Heart right ventricle (tissue), 16 donors: ENCODE measurements around the gene SACM1L. TPM values are rescaled to one million over a fixed set of nuclear protein-coding genes. Genes with fewer than 3 reads are reported as not detected.

ENCODE experiments used
- ATAC-seq, 8 donors: fragments of 200-7000 bp; cut with Tn5 transposase; one replicate each; pipeline ENCODE4 v1.9.1; 2020; ENCODE audit warnings: mild to moderate bottlenecking in 8 of 8, moderate library complexity in 8 of 8, moderate number of reproducible peaks in 1 of 8
- DNase-seq, 2 donors: peaks; one replicate each; pipeline ENCODE4 v3.0.0-alpha.2; 2020
- H3K27ac ChIP-seq, 10 donors: fragments of 200-600 bp; sonication (generic) in 2 of 10; one replicate each; pipeline versions ENCODE4 v1.5.0 to v1.8.0; 2020 to 2022; ENCODE audit warnings: mild to moderate bottlenecking in 3 of 10
- H3K27me3 ChIP-seq, 7 donors: fragments of 200-600 bp; one replicate each; pipeline ENCODE4 v1.8.0; 2021 to 2022; ENCODE audit warnings: mild to moderate bottlenecking in 2 of 7
- H3K36me3 ChIP-seq, 9 donors: fragments of 200-600 bp; sonication (generic) in 1 of 9; one replicate each; pipeline versions ENCODE4 v1.5.0 to v1.8.0; 2020 to 2022; ENCODE audit warnings: mild to moderate bottlenecking in 2 of 9
- H3K4me1 ChIP-seq, 9 donors: fragments of 200-600 bp; sonication (generic) in 1 of 9; one replicate each; pipeline versions ENCODE4 v1.5.0 to v1.8.0; 2020 to 2022; ENCODE audit warnings: mild to moderate bottlenecking in 4 of 9
- H3K4me3 ChIP-seq, 10 donors: fragments of 200-600 bp; sonication (generic) in 2 of 10; one replicate each; pipeline versions ENCODE4 v1.5.0 to v1.8.0; 2020 to 2022; ENCODE audit warnings: mild to moderate bottlenecking in 7 of 10, moderate library complexity in 2 of 10
- H3K9me3 ChIP-seq, 11 donors: fragments of 200-600 bp in 10 of 11; sonication (generic) in 2 of 11; one replicate each; pipeline versions ENCODE4 v1.5.0 to v1.8.0; 2013 to 2022; ENCODE audit warnings: mild to moderate bottlenecking in 2 of 11, control low read depth in 1 of 11, moderate library complexity in 1 of 11
- CTCF ChIP-seq, 9 donors: fragments of 200-600 bp; sonication (generic) in 2 of 9; IDR thresholded peaks; one replicate each; pipeline versions ENCODE4 v1.5.0 to v1.8.0; 2021 to 2022; ENCODE audit warnings: antibody characterized with exemption in 9 of 9, mild to moderate bottlenecking in 5 of 9, moderate library complexity in 1 of 9
- WGBS, 2 donors: extraction: QIAGEN DNeasy Blood & Tissue Kit; methylation state at CpG; one replicate each; pipeline ENCODE4 v1.1.7; 2013; ENCODE audit warnings: inconsistent platforms in 1 of 2; 5-methylcytosine and 5-hydroxymethylcytosine counted together
- intact Hi-C, 10 donors: fragments of 100-400 bp; cut with DNase I; formaldehyde crosslinking; loops; one replicate each; pipeline versions ENCODE4 v1.11.1 to v1.14.2; 2022
- polyA plus RNA-seq, 2 donors: library from polyadenylated mRNA; stranded (reverse); fragments of 200-250 nt; gene quantifications; one replicate each; pipeline ENCODE4 v1.2.3, GENCODE V29; 2013
- total RNA-seq, 10 donors: library from RNA; stranded (reverse); fragmentation: NEBNext Ultra II Directional in 3 of 10; extraction: Animal tissue kit (Norgen Biotek cat#: 25700) in 3 of 10; gene quantifications; one replicate each; pipeline versions ENCODE4 v1.2.1 to v1.2.4, GENCODE V29; 2021 to 2023
- donor health status: Arrhythmogenic right ventricular cardiomyopathy.
- donor health status: ischemic (EF 13 %, LVEDD 7.1; RV severe dilation, severe dysfunction).
- donor health status: healthy with polysubstance abuse.
- donor health status: DM: no; HTN: yes; CAD: no.
- donor health status: DM: no; HTN: no; CAD: no.
- donor health status: ischemic (EF 25% LVEDD 6.9; RV normal size, moderate dysfunction).
- donor health status: ischemic (EF 25% LVEDD 5.7; RV mildly dilated, moderate dysfunction).
- donor health status: healthy.
- donor health status: DM: yes; HTN: yes; CAD: no.
- donor health status: Ischemic cardiomyopathy.
- donor health status: ischemic (EF 35%, LVEDD 5.7; RV mildly dilated, moderate dysfunction).
- donor health status: nonischemic (EF 11% LVEDD 7.7; RV severe dilation, severe dysfunction).
- donor health status: DM: yes; HTN: yes; CAD: no.
- donor health status: PGD.
- donor health status: ischemic (EF 29% LVEDD 5.4; RV normal size, mild dysfunction).
- donor health status: nonischemic (EF 23%, LVEDD 6.1; RV moderate dilation, normal function).

SACM1L gene
- total and polyA plus RNA-seq, 12 donors, result 15.4 to 28.7 (median 23.6) TPM

GRCh38 chr3:45646051-45646585, 43.1 kb upstream of the SACM1L start:
- peak overlapping the region in 6 of 10 donors; percentile 28 to 80 (median 46) for H3K27ac ChIP-seq
- intact Hi-C loops, result loop anchor here in 1 of 10 donors (5.0 kb wide), 1 partner anchor 44 kb away; no protein-coding TSS in a partner anchor
- peaks cover 0 to 63% (median 49%) of the 10 kb centered on the region in 9 donors for H3K4me1 ChIP-seq
- peaks cover 0 to 10% (median 0%) of the 10 kb centered on the region in 11 donors for H3K9me3 ChIP-seq
- ATAC-seq, result peak in 7 of 8 donors; percentile 26 to 64 (median 56)
- no peak for TF ChIP-seq CTCF (IDR thresholded peaks at IDR 0.05)
- no peaks in the 10 kb centered on the region for H3K27me3 ChIP-seq
- H3K4me3 ChIP-seq, result no peak overlapping the region
- peaks cover 0 to 25% (median 0%) of the 10 kb centered on the region in 9 donors for H3K36me3 ChIP-seq
- no peak for DNase-seq
- WGBS, 2 donors, result 83 to 87% methylated on average over 6 of the region's 6 CpGs

- Histone ChIP-seq H3K4me3 (no peak overlapping the region), H3K36me3 (peaks cover 0 to 17% (median 0%) of the 10 kb centered on the region in 9 donors)
- ATAC-seq, result peak; percentile 48 to 81 (median 62)
These were observed 42.0 kb upstream of the SACM1L start for GRCh38 chr3:45647148-45647619.

GRCh38 chr3:45653205-45653604, 36.0 kb upstream of the SACM1L start:
- Histone ChIP-seq H3K27me3 (no peaks in the 10 kb centered on the region), H3K4me3 (no peak overlapping the region), H3K4me1 (peaks cover 2 to 52% (median 45%) of the 10 kb centered on the region in 9 donors), H3K27ac (peak overlapping the region in 4 of 10 donors; percentile 23 to 38 (median 33)), H3K9me3 (peaks cover 0 to 7% (median 0%) of the 10 kb centered on the region in 11 donors), H3K36me3 (peaks cover 0 to 10% (median 0%) of the 10 kb centered on the region in 9 donors)
- TF ChIP-seq CTCF (IDR thresholded peaks at IDR 0.05), result no peak
- intact Hi-C loops, result loop anchor here in 3 of 10 donors (5.0 to 10.0 kb wide), 3 partner anchors 46 to 618 kb away; partner anchors contain the start of gene TMEM158 (in 1 of the 3)
- WGBS, 2 donors, result 46 to 57% methylated on average over 3 of the region's 3 CpGs
- ATAC-seq, result peak in 1 of 8 donors; percentile 50
- DNase-seq, result no peak

More at GRCh38 chr3:45647148-45647619, 42.0 kb upstream of the SACM1L start:
- Histone ChIP-seq H3K4me1 (peaks cover 0 to 60% (median 47%) of the 10 kb centered on the region in 9 donors), H3K27ac (peak overlapping the region in 8 of 10 donors; percentile 3 to 80 (median 41)), H3K27me3 (no peaks in the 10 kb centered on the region), H3K9me3 (peaks cover 0 to 10% (median 0%) of the 10 kb centered on the region in 11 donors)
- no peak for TF ChIP-seq CTCF (IDR thresholded peaks at IDR 0.05)
- 67 to 70% methylated on average over 6 of the region's 6 CpGs for WGBS, 2 donors
- DNase-seq, result no peak
- intact Hi-C loops, result loop anchor here in 1 of 10 donors (5.0 kb wide), 1 partner anchor 45 kb away; no protein-coding TSS in a partner anchor

- no peak for DNase-seq
- Histone ChIP-seq H3K36me3 (peaks cover 0 to 10% (median 0%) of the 10 kb centered on the region in 9 donors), H3K27me3 (no peaks in the 10 kb centered on the region), H3K4me1 (peaks cover 2 to 52% (median 45%) of the 10 kb centered on the region in 9 donors), H3K27ac (peak overlapping the region in 5 of 10 donors; percentile 2 to 69 (median 23)), H3K9me3 (no peaks in the 10 kb centered on the region), H3K4me3 (no peak overlapping the region)
- no peak for TF ChIP-seq CTCF (IDR thresholded peaks at IDR 0.05)
- intact Hi-C loops, result loop anchor here in 3 of 10 donors (5.0 to 10.0 kb wide), 3 partner anchors 47 to 620 kb away; partner anchors contain the start of gene TMEM158 (in 1 of the 3)
- ATAC-seq, result peak in 1 of 8 donors; percentile 17
- 43 to 47% methylated on average over 6 of the region's 6 CpGs for WGBS, 2 donors
These were observed 34.7 kb upstream of the SACM1L start for GRCh38 chr3:45654397-45654944.
